ENCODE measurements around the gene RABGAP1L. TPM values are rescaled to one million over a fixed set of nuclear protein-coding genes. Genes with fewer than 3 reads are reported as not detected.

Gene RABGAP1L
- total and polyA plus RNA-seq, 2 of the 8 experiments (the other 6 are each of a cell fraction or from before 2014, with no cell fraction given) = 33.3 to 156 TPM

DNA sequence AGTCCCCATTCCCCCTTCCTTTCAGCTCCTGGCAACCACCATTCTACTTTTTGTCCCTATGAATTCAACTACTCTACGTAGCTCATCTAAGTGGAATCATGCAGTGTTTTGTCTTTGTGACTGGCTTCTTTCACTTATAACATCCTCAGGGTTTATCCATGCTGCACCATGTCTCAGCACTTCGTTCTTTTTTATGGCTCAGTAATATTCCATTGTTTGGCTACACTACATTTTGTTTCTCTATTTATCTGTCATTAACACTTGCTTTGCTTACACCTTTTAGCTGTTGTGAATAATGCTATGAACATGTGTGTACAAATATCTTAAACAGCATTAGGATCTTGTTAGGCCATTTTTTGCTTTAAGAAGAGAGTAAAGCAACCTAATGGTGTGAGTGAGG is 865.5 kb downstream of the RABGAP1L start:
- H4K91ac ChIP-seq (replicated peaks; ENCODE audit: insufficient read length, low read length) = no peak overlapping the region
- FAIRE-seq = no peak
- no peak overlapping the region for H3K27ac ChIP-seq (ENCODE audit: low read depth, low read length)
- ChIA-PET POLR2A (ENCODE audit: partially characterized antibody) (interaction anchor here (1.1 to 5.9 kb wide), 2 partner anchors 9 to 26 kb away, joined by 3 to 66 read pairs; partner anchors contain the start of gene CACYBP), CTCF (ENCODE audit: partially characterized antibody) (interaction anchor here (0.7 to 1.2 kb wide), 4 partner anchors 100 to 860 kb away, joined by 3 to 6 read pairs (median 3); no protein-coding TSS in a partner anchor)
- H3K9ac ChIP-seq (replicated peaks in 1 of 4; ENCODE audit: extremely low read depth in 1 of 4, low read depth in 3 of 4, low read length in 3 of 4) = no peak overlapping the region
- no peak overlapping the region for H3K4ac ChIP-seq (replicated peaks; ENCODE audit: insufficient read length, low read depth, low read length)
- no peak overlapping the region for H2AK5ac ChIP-seq (ENCODE audit: low read depth, low read length)
- DNase-seq (ENCODE audit: low read depth in 1 of 2, low spot score in 2 of 2) = no peak
- 89% methylated on average over 2 of the region's 2 CpGs; no CpG with 5 or more reads in 1 of the 2 experiments for WGBS, 2 experiments (ENCODE audit: extremely low coverage in 1 of 2, insufficient coverage in 1 of 2, insufficient read length in 1 of 2, insufficient replicate concordance in 2 of 2, low coverage in 1 of 2, low lambda C conversion rate in 2 of 2, missing lambda C conversion rate in 1 of 2)
- H2BK5ac ChIP-seq (ENCODE audit: low read depth, low read length) = no peak overlapping the region
- H3K4me3 ChIP-seq (ENCODE audit: extremely low read depth in 1 of 4, insufficient read depth in 2 of 4, low read depth in 3 of 4, low read length in 4 of 4) = no peak overlapping the region
- H3K36me3 ChIP-seq (ENCODE audit: control insufficient read depth in 2 of 4, insufficient read depth in 4 of 4, low read length in 3 of 4) = no peaks in the 10 kb centered on the region
- no peak overlapping the region for H3K56ac ChIP-seq (replicated peaks; ENCODE audit: insufficient read length, low read depth, low read length)
- H2BK12ac ChIP-seq (ENCODE audit: low read depth, low read length) = no peak overlapping the region
- H4K8ac ChIP-seq (ENCODE audit: extremely low read depth, insufficient read depth, low read length) = no peak overlapping the region
- H3K18ac ChIP-seq (ENCODE audit: extremely low read depth, low read length) = no peak overlapping the region
- no peak overlapping the region for H2BK120ac ChIP-seq (replicated peaks; ENCODE audit: low read depth, low read length)
- H3K4me2 ChIP-seq (ENCODE audit: insufficient read depth in 1 of 2, low read depth in 2 of 2, low read length in 2 of 2) = no peak overlapping the region
- H2BK15ac ChIP-seq (ENCODE audit: low read length) = no peak overlapping the region
- no peak overlapping the region for H3K23ac ChIP-seq (ENCODE audit: insufficient read length)
- no peak overlapping the region for H2AFZ ChIP-seq (ENCODE audit: low read length)
- no peaks in the 10 kb centered on the region for H3K27me3 ChIP-seq (replicated peaks in 1 of 4; ENCODE audit: control insufficient read depth in 3 of 4, extremely low read depth in 1 of 4, insufficient read depth in 3 of 4, low read length in 3 of 4)
- peaks cover 7% of the 10 kb centered on the region for H3K79me1 ChIP-seq (ENCODE audit: low read depth, low read length)
- TF ChIP-seq SAP30 (IDR thresholded peaks at IDR 0.05; ENCODE audit: insufficient read depth, insufficient replicate concordance, low read length) = no peak
- TF ChIP-seq TAF7 (optimal IDR thresholded peaks at IDR 0.05; ENCODE audit: borderline replicate concordance, low read depth, low read length) = no peak
- no peak for TF ChIP-seq ASH2L (IDR thresholded peaks at IDR 0.05; ENCODE audit: low read length)
- no peak for TF ChIP-seq SIRT6 (IDR thresholded peaks at IDR 0.05; ENCODE audit: low read length)
- no peak for TF ChIP-seq MAFK (IDR thresholded peaks at IDR 0.05; ENCODE audit: low read depth, low read length)
- no peak for TF ChIP-seq TAF1 (IDR thresholded peaks at IDR 0.05; ENCODE audit: low read depth, low read length)
- TF ChIP-seq, protein P1, sequence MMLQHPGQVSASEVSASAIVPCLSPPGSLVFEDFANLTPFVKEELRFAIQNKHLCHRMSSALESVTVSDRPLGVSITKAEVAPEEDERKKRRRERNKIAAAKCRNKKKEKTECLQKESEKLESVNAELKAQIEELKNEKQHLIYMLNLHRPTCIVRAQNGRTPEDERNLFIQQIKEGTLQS (IDR thresholded peaks at IDR 0.05; ENCODE audit: insufficient read depth, low read depth, low read length) = no peak
- TF ChIP-seq BACH1 (IDR thresholded peaks at IDR 0.05; ENCODE audit: low read length) = no peak
- no peak for TF ChIP-seq NANOG (IDR thresholded peaks at IDR 0.05; ENCODE audit: insufficient read depth, low read depth, low read length, poor library complexity, severe bottlenecking)
- TF ChIP-seq RXRA (IDR thresholded peaks at IDR 0.05; ENCODE audit: insufficient read depth, low read depth, low read length) = no peak
- no peak for TF ChIP-seq JUND (IDR thresholded peaks at IDR 0.05; ENCODE audit: low read length)
- TF ChIP-seq SIN3A (conservative IDR thresholded peaks at IDR 0.05 in 1 of 2, IDR thresholded peaks at IDR 0.05 in 1 of 2; ENCODE audit: low read depth in 1 of 2, low read length in 2 of 2) = no peak
- no peak for TF ChIP-seq GTF2F1 (IDR thresholded peaks at IDR 0.05; ENCODE audit: borderline replicate concordance, low read depth, low read length)
- TF ChIP-seq KDM4A (IDR thresholded peaks at IDR 0.05; ENCODE audit: low read depth, low read length, severe bottlenecking) = no peak
- no peaks in the 10 kb centered on the region for H3K9me3 ChIP-seq (ENCODE audit: insufficient read depth in 2 of 2, low read depth in 1 of 2, low read length in 1 of 2)
- H3K14ac ChIP-seq (ENCODE audit: insufficient read length) = no peak overlapping the region
- H3K23me2 ChIP-seq (ENCODE audit: low read depth, low read length) = peaks cover 6% of the 10 kb centered on the region; the same call in 1 of the 2 replicates
- H4K20me1 ChIP-seq (replicated peaks in 1 of 2; ENCODE audit: control insufficient read depth in 1 of 2, insufficient read depth in 2 of 2, low read length in 2 of 2) = no peaks in the 10 kb centered on the region
- H3K79me2 ChIP-seq (ENCODE audit: control insufficient read depth in 1 of 2, insufficient read depth in 2 of 2, low read length in 2 of 2) = peaks cover 0 to 20% of the 10 kb centered on the region in 2 experiments; a peak in 2 of 4 replicates
- H2BK20ac ChIP-seq (ENCODE audit: low read length) = no peak overlapping the region
- no peaks in the 10 kb centered on the region for H3K4me1 ChIP-seq (replicated peaks in 1 of 4; ENCODE audit: control insufficient read depth in 3 of 4, insufficient read depth in 4 of 4, low read length in 3 of 4)
- H4K5ac ChIP-seq (ENCODE audit: insufficient read length, low read depth, low read length) = no peak overlapping the region

Data from H1 (cell line).